Epithelial cell of proximal tubule (primary cell): ENCODE data around the gene PHKA2. TPM values are rescaled to one million over a fixed set of nuclear protein-coding genes. Genes with fewer than 3 reads are reported as not detected.

Experiments
- DNase-seq: peaks from one replicate; pipeline ENCODE4 v3.0.0-alpha.2; 2011; ENCODE audit warnings: low read depth
- H3K4me3 ChIP-seq: 2 replicates; pipeline ENCODE4 v1.5.1; 2011; ENCODE audit warnings: low read depth, mild to moderate bottlenecking, low read length
- CTCF ChIP-seq: conservative IDR thresholded peaks from 2 replicates; pipeline ENCODE4 v1.5.1; 2012; ENCODE audit warnings: low read depth, mild to moderate bottlenecking, low read length
- total RNA-seq: library from RNA; depleted of rRNA; stranded (reverse); fragments of >200 nt; gene quantifications from 2 replicates; pipeline ENCODE4 v1.2.3, GENCODE V29; 2015

Gene PHKA2
- total RNA-seq, 1 donor from 2014 or later: 12.9 TPM

- no peak for DNase-seq
- H3K4me3 ChIP-seq: no peak overlapping the region
- no peak for TF ChIP-seq CTCF
Observed at GRCh38 chrX:18898091-18898490, 85.8 kb downstream of the PHKA2 start.

GRCh38 chrX:18897611-18898010, 86.3 kb downstream of the PHKA2 start:
- DNase-seq: no peak
- no peak for TF ChIP-seq CTCF
- no peak overlapping the region for H3K4me3 ChIP-seq

- DNase-seq: no peak
- no peak overlapping the region for H3K4me3 ChIP-seq
- TF ChIP-seq CTCF: no peak
Observed at GRCh38 chrX:18896680-18897544, 87.0 kb downstream of the PHKA2 start.

- H3K4me3 ChIP-seq: no peak overlapping the region
- no peak for DNase-seq
- TF ChIP-seq CTCF: no peak
Observed at GRCh38 chrX:18895189-18895951, 88.5 kb downstream of the PHKA2 start.

GRCh38 chrX:18894156-18894555, 89.8 kb downstream of the PHKA2 start:
- TF ChIP-seq CTCF: peak; percentile 9
- H3K4me3 ChIP-seq: no peak overlapping the region
- no peak for DNase-seq

- no peak for TF ChIP-seq CTCF
- DNase-seq: no peak
- H3K4me3 ChIP-seq: no peak overlapping the region
Observed at GRCh38 chrX:18893536-18893935, 90.4 kb downstream of the PHKA2 start.
